Stimulated activated CD4-positive, alpha-beta T cell treated with anti-CD3 and anti-CD28 coated beads, TNF-alpha, amount 100 ng/mL, for 48 hours (primary cell): Measurements from ENCODE around the gene NCOA6.

Source experiments
- DNase-seq, 3 donors: peaks; one replicate each; pipeline ENCODE4 v3.0.0-alpha.2; 2020; ENCODE audit warnings: low read depth in 3 of 3

Gene NCOA6

DNA sequence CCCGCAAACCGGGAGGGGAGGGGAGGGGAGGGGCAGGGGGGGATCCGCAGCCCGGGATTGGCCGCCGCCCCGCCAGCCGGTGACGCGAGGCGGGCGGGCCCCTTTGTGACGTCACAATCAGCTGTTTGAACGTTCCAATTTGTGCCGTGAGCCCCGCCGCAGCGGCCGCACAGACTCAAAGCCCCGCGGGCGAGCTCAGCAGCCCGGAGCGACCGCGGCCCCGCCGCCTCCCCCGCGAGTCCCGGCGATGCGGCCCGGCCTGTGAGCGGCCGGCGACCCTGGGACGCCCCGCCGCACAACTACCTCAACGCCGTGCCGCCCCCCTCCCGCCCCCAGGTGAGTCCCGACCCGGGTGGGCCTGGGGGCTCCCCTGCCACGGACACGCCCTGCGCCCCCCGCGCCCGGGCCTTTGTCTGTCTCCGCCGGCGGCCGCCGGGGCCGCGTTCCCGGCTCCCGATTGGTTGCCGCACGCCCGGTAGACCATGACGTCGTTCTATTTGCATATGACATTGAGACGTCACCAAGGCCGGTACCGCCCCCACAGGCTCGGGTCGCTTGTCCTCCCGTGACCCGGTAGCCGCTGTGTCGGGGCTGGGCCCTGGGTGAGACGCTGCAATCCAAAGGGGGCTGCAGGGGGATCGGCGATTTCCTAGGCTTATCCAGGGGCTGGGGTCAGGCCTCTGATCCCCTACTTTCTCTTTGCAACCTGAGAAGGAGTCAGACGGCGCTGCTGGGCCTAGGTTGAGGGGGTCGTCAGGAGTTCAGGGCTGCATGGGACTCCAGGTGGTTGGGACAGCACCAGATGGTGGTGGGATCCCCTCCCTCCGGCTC is 121.1 kb downstream of the NCOA6 start, which contains the start of gene TP53INP2:
TSS of gene TP53INP2 (plus strand) at position 168 of the 831 bp plus-strand sequence. CDS start 4,396 bp downstream, outside the sequence.
- peak; percentile 63 to 78 (median 71) for DNase-seq

DNA sequence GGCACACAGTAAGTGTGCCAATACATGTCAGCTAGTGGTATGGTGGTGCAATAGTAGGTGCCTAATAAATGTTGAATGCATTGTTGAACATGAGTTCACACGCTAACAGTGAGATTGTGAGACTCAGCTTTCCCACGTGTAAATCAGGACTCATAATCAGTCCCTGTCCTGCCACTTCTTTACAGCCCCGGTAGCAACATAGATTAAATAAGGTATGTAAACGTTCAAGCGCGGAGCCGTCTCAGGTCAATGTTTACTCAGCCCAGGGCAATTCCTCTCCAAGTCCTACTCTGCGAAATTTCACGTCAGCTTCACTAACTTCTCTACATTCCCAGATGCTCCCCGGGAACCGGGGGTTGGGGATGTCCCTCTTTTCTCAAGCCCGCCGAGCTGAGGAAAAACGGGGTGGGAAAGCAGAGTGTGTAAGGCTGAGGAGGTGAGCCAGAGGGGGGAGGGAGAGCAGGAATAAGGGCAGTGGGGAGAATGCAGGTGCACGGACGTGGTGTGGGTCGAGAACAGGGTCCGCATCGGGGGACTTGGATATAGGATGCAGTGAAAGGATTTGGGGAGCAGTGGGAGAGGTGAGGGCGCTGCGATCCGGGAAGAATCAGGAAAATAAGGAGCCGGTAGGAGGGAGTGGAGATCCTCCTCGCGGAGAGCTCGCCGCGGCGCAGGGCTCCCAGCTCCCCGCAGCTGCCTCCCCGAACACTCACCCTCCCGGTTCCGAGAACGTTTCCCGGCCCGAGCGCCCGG is 121.9 kb downstream of the NCOA6 start:
- no peak for DNase-seq

- no peak for DNase-seq
Observed at GRCh38 chr20:34703061-34703423, 122.4 kb downstream of the NCOA6 start.

DNA sequence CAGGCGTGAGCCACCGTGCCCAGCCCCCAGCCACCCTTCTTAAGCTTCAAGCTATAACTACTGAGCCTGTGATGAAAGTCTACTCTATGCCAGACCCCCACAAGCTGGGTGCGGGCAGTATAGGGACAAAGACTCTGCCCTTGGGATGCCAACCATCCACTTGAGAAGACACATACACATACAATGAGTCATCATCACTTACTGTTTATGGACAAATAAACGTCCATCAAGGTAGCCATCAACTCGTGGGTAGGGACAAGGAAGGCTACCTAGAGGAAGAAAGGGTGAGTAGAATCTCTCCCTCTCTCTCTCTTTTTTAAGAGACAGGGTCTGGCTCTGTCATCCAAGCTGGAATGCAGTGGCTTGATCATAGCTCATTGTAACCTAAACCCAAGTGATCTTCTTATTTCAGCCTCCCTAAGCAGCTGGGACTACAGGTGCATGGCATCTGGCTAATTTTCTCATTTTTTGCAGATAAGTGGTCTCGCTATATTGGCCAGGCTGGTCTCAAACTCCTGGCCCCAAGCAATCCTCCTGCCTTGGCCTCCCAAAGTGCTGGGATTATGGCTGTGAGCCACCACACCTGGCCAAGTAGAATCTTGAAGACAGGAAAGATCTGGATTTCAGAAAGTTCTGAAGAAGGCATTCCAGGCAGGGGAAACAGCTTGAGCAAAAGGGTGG is 123.9 kb downstream of the NCOA6 start:
- DNase-seq = no peak

GRCh38 chr20:34693414-34693813 is 132.0 kb downstream of the NCOA6 start:
- no peak for DNase-seq

GRCh38 chr20:34691838-34692237 is 133.6 kb downstream of the NCOA6 start:
- no peak for DNase-seq

DNA sequence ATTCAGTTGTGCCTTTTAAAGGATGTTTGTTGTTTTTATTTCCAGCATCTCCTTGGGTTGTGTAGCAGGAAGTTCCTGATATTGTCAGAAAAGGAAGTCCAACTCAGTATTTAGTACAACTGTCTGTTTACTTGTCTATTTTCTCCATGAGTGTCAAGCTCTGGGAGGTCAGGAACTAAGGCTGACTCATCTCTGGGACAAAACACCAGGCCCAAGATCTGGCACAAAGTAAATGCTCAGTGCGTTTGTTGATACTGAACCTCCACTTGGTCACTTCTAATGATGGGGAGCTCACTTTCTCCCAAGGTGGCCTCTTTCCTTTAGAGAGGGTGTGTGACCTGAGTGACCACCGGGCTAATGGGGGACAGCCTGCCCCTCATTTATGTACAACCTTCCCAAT is 136.0 kb downstream of the NCOA6 start:
- no peak for DNase-seq

DNA sequence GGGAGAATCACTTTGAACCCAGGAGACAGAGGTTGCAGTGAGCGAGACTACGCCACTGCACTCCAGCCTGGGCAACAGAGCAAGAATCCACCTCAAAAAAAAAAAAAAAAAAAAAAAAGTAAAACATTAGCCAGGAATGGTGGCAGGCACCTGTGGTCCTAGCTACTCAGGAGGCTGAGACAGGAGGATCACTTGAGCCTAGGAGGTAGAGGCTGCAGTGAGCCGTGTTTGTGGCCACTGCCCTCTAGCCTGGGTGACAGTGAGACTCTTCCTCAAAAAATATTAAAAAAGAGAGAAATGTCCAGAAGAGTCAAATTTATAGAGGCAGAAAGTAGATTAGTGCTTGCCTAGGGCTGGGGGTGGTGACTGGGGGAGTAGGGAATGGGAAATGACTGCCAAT is 141.8 kb downstream of the NCOA6 start:
- DNase-seq = no peak

- DNase-seq = no peak
Observed at GRCh38 chr20:34680586-34681175, 144.8 kb downstream of the NCOA6 start.

GRCh38 chr20:34676642-34677373 is 148.6 kb downstream of the NCOA6 start, which contains the start of gene PIGU:
PIGU (minus strand) TSS chr20:34677092; CDS start chr20:34677085, 7 bp downstream.
- DNase-seq = peak; percentile 87 to 94 (median 92)

- no peak for DNase-seq
Observed at GRCh38 chr20:34675993-34676641, 149.3 kb downstream of the NCOA6 start.

GRCh38 chr20:34675561-34675960 is 149.9 kb downstream of the NCOA6 start:
- DNase-seq = no peak

DNA sequence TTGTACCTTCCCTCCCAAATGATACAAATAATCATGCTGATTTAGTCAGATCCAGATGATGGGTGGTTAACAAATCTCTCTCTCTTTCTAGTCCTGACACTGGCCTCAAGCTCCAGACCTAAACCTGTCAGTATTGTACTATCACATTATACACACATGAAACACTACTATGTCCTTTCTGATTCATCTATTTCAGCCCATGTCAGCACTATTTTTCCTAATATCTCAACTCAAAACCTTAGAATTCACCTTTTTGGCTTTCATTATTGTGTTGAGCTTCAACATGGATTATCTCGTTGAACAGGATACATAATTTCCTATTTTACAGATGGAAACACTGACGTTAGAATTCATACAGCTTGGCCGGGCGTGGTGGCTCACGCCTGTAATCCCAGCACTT is 152.0 kb downstream of the NCOA6 start:
- no peak for DNase-seq

DNA sequence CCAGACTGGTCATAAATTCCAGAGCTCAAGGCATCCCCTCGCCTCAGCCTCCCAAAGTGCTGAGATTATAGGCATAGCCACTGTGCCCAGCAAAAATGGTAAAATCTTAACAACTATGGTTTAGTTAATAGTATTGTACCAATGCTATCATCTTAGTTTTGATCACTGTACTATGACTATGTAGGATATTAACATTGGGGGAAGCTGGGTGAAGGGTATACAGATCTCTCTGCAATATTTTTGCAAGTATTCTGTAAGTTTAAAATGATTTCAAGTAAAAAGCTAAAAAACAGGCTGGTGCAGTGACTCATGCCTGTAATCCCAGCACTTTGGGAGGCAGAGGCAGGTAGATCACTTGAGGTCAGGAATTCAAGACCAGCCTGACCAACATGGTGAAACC is 156.4 kb downstream of the NCOA6 start:
- DNase-seq = no peak
